ENCODE results near the gene TMEFF2.

The TMEFF2 gene

GRCh38 chr2:192186806-192187205 lies 7.9 kb downstream of the TMEFF2 start:
- no peak for DNase-seq (ENCODE audit: low read depth in 2 of 3, low spot score in 2 of 3)

GRCh38 chr2:192184349-192184748 lies 10.4 kb downstream of the TMEFF2 start:
- no peak for DNase-seq (ENCODE audit: low read depth in 2 of 3, low spot score in 2 of 3)

GRCh38 chr2:192183296-192183695 lies 11.4 kb downstream of the TMEFF2 start:
- no peak for DNase-seq (ENCODE audit: low read depth in 2 of 3, low spot score in 2 of 3)

GRCh38 chr2:192166946-192167345 lies 27.8 kb downstream of the TMEFF2 start:
- DNase-seq (ENCODE audit: low read depth in 2 of 3, low spot score in 2 of 3), result no peak

- no peak for DNase-seq (ENCODE audit: low read depth in 2 of 3, low spot score in 2 of 3)
Observed at GRCh38 chr2:192165842-192166241, 28.9 kb downstream of the TMEFF2 start.

- peak in 2 of 3 experiments; percentile 30 to 55 for DNase-seq (ENCODE audit: low read depth in 2 of 3, low spot score in 2 of 3)
Observed at GRCh38 chr2:192162392-192163042, 32.2 kb downstream of the TMEFF2 start.

GRCh38 chr2:192161656-192162290 lies 33.0 kb downstream of the TMEFF2 start:
- no peak for DNase-seq (ENCODE audit: low read depth in 2 of 3, low spot score in 2 of 3)

GRCh38 chr2:192159736-192160135 lies 35.0 kb downstream of the TMEFF2 start:
- no peak for DNase-seq (ENCODE audit: low read depth in 2 of 3, low spot score in 2 of 3)

GRCh38 chr2:192159208-192159607 lies 35.5 kb downstream of the TMEFF2 start:
- no peak for DNase-seq (ENCODE audit: low read depth in 2 of 3, low spot score in 2 of 3)

GRCh38 chr2:192157776-192158175 lies 37.0 kb downstream of the TMEFF2 start:
- DNase-seq (ENCODE audit: low read depth in 2 of 3, low spot score in 2 of 3), result no peak

GRCh38 chr2:192155511-192156118 lies 39.1 kb downstream of the TMEFF2 start:
- DNase-seq (ENCODE audit: low read depth in 2 of 3, low spot score in 2 of 3), result no peak

- DNase-seq (ENCODE audit: low read depth in 2 of 3, low spot score in 2 of 3), result no peak
Observed at GRCh38 chr2:192153561-192153960, 41.2 kb downstream of the TMEFF2 start.

GRCh38 chr2:192151853-192152252 lies 42.9 kb downstream of the TMEFF2 start:
- DNase-seq (ENCODE audit: low read depth in 2 of 3, low spot score in 2 of 3), result no peak

GRCh38 chr2:192150166-192150565 lies 44.6 kb downstream of the TMEFF2 start:
- DNase-seq (ENCODE audit: low read depth in 2 of 3, low spot score in 2 of 3), result no peak

- no peak for DNase-seq (ENCODE audit: low read depth in 2 of 3, low spot score in 2 of 3)
Observed at GRCh38 chr2:192148620-192149321, 46.0 kb downstream of the TMEFF2 start.

GRCh38 chr2:192148241-192148619 lies 46.5 kb downstream of the TMEFF2 start:
- DNase-seq (ENCODE audit: low read depth in 2 of 3, low spot score in 2 of 3), result no peak

GRCh38 chr2:192146069-192147015 lies 48.4 kb downstream of the TMEFF2 start:
- DNase-seq (ENCODE audit: low read depth in 2 of 3, low spot score in 2 of 3), result no peak

GRCh38 chr2:192145496-192145895 lies 49.2 kb downstream of the TMEFF2 start:
- DNase-seq (ENCODE audit: low read depth in 2 of 3, low spot score in 2 of 3), result no peak

- DNase-seq (ENCODE audit: low read depth in 2 of 3, low spot score in 2 of 3), result no peak
Observed at GRCh38 chr2:192140236-192140839, 54.4 kb downstream of the TMEFF2 start.

- DNase-seq (ENCODE audit: low read depth in 2 of 3, low spot score in 2 of 3), result no peak
Observed at GRCh38 chr2:192139813-192140212, 54.9 kb downstream of the TMEFF2 start.
